Measurements from ENCODE around the gene USP3.
A peak's percentile ranks its signal among the peaks of the same experiment; 100 is the strongest.

USP3 gene

DNA sequence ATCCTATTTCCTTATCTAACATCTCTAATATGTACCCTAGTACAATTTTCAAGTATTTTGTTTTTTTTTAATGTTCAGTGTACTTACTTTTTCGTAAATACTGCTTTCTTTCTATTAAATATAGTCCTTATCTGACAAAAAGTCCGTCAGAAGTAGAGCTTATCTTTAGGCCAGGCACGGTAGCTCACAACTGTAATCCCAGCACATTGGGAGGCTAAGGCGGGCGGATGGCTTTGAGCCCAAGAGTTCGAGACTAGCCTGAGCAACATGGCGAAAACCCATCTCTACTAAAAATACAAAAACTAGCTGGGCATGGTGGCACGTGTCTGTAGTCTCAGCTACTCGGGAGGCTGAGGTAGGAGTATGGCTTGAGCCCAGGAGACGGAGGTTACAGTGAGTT, 41.1 kb downstream of the USP3 start:
- FAIRE-seq = no peak

DNA sequence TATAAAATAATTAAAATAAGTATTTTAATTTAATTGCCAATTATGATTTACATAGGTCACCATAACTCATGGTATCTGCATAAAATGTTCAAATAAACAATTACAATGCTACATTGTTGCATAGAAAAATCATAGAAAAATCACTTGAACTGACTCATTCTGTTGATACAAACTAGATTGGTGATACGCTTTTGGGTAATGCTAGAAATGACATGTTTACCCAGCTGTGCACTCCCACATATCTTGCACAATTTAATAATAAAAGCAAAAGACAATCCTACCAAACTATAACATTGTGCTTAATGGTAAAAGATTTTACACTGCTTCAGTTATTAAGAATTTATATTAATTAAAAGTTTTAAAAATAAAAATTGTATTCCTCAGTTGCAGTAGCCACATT, 47.0 kb downstream of the USP3 start:
- peak; percentile 25 for FAIRE-seq

DNA sequence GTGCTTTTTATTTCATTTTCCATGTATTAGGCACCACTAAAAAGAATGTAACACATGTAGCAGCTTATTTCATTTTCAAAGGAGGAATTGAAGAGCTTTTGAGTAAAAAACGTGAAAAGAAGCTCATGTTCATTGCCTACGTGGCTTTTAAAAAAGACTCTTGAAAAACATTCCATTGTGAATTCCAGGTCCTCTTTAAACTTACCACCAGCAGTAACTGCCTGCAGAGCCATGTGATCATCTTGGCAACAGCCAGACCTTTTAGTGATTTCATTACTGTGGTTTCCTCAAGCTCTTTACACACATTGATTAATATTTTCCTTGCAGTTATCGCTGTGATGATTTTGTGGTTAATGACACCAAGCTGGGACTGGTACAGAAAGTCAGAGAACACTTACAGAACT, 49.0 kb downstream of the USP3 start:
- FAIRE-seq = no peak

DNA sequence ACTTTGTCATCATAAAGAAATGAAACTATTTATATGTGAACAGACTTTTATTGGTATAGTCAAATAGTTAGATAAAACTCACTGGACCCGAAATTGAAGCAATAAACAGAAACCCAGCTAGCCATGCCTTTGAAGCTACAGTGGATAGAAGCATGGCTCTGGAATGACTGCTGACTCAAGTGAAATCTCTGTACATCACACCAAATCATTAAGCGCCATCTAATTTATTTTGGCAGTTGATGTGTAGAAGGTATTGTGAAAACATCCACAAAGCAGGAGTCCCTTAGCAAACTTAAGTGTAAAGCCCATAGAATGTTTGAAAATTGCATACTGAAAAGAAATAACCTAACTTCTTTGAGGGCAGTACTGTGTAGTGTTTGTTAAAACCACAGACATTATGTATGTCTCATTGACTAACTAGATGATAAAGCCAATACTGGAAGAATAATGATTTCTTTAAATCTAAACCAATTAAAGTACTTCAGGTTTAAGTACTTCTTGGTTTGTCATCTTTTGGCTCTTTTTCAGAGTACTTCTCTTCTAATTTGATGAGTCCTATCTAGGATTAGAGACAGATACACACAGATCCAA, 50.0 kb downstream of the USP3 start:
- FAIRE-seq = no peak

DNA sequence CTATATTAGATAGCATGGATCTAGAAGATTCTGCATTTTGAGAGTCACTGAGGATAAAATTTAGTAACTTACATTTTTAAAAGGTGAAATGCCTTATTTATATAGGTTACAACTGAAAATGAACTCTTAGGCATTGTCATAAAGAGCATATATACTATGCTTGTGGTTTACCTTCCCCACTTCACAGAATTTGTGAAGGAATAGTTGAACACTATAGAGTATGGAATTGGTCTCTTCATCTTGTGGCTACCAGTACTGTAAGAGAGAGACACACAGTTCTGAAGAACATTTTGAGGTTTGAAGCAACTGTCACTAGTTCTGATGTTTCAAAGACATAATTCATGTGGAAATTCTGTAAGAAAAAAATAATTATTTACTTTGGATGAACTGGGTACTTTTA, 51.1 kb downstream of the USP3 start:
- FAIRE-seq = no peak

DNA sequence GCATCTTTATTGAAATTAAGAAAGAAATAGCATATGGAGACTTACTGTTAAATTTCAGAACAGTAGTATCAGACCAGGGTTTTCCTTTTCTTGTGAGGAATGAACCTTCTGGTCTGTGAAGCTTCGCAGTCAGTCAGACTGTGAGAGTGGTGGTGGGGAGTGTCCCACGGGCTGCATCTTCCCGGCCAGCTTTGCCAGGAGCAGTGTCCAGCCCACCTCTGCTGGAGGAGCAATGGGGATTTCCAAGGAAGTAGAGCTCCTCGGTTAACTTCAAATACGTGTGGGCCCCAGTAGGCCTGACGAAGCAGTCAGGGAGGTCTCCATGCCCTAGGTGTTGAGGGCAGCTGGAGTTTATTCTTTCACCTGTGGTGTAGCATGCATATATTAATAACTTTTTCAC, 51.9 kb downstream of the USP3 start:
- no peak for FAIRE-seq

GRCh38 chr15:63556736-63557135, 52.3 kb downstream of the USP3 start:
- no peak for FAIRE-seq

DNA sequence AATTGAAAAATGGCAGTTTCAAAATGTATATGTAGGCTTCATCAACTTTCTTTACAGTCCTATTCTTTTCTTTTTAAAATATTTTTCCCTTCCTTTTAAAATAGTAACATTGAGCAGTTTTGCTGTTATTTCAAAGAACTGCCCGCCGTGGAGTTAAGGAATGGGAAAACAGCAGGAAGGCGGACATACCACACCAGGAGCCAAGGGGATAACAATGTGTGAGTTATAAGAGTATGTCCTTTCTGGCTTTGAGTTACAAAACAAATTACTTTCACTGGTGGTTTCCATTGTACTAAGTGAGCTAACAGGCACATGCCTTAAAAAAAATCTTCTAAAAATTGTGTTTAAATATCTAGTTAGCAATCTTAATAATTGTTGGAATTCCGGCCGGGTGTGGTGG, 55.4 kb downstream of the USP3 start:
- FAIRE-seq = no peak

GRCh38 chr15:63560741-63561448, 56.5 kb downstream of the USP3 start:
- no peak for FAIRE-seq

- no peak for FAIRE-seq
These were observed 59.7 kb downstream of the USP3 start for GRCh38 chr15:63564093-63564492.

GRCh38 chr15:63565536-63566186, 61.3 kb downstream of the USP3 start:
- no peak for FAIRE-seq

DNA sequence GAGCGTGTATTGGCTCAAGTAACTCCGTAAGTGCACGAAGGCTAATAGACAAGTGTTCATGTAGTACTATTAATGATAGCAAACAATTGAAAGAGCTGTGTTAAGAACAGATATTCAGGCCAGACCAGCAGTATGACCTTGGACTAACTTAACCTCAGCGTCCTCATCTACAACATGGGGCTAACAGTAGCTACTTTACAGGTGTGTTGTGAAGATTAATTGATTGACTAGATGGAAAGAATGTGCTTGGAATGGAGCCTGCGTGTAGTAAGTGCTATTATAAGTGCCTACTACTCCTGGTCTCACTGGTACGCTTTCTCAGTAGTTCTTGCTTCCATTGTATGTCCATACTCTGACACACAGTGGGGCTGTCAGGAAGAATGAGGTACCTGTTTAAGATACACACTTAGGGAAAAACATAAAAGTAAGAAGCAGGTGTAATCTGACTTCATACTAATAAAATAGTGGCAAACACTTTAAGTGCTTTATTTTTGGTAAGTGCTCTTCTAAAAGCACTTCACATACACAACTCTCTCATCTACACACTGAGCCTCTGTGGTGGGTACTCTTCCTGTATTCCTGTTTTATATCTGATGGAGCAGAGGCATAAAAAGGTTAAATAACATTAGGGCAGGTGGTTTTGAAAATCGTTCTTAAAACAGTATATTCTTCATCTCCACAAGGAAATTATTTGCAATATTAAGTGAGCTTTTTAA, 68.5 kb downstream of the USP3 start:
- no peak for FAIRE-seq

DNA sequence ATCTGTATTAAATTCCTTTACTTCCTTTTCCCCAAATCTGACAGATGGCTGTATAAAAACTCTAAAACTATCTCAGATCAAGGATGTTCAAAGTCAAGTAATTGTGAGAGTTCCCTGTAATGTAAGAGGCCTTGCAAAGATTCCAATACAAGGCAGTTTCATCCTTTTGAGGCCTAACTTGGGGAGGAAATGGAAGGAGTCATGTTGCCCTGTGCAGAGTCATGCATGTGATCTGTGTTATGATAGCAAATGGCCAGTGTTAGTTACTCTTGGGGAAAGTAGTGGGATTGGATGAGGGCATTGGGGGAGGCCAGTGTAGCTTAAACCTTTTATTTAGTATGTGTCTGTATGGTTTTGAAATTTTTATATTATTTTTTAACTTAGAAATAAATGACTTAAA, 69.1 kb downstream of the USP3 start:
- no peak for FAIRE-seq

DNA sequence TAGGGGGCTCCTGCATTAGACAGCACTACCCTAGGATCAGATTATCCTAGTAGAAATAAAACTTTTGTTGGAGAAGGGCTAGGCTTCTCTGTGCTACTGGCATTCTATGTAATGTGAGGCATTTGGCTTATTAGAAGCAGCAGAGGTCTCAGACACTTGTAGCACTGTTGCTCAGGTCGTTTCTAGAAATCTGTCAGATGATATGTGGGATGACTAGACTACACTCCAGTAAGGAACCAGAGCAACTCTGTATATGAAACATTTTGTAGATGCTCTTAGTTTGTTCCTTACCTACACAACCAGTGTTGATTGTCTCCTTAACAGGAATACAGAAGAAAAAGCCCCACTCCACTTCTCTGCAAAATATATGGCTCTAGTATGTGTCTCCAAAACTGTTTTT, 70.9 kb downstream of the USP3 start:
- no peak for FAIRE-seq

DNA sequence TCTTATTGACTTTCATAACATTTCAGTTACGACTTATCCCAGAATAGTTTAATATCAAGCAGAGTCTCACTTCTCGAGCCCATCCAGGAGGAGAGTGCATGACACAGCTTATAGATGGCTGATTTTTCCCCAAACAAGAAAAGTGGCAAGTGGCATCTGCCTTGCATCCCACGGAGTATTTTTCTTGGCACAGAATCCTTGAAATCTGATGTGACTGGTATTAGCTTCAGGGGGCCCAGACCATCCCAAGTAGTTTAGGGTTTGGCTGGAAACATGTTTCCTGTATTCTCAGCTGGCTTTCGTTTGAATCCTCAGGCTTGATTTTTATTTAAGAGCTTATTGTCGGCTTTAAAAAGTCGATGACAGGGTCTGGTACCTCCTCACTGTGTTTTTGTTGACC, 72.0 kb downstream of the USP3 start:
- no peak for FAIRE-seq

DNA sequence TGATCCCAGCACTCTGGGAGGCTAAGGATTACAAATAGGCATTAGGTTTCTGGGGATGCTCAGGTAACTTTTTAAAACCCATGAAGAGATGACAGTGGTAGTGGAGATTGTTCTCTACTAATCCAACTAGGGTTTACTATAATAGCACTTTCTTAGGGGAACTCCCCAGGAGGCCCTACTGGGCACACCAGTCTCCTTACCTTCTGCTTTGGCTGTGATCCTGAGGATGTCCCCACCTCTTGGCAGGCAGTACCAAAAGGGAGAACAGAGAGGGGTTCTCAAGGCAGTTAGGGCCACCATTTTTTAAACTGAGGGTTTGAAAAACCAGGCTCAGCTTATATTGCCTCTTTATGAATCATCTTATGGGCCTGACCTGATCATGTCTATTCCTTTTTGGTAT, 77.8 kb downstream of the USP3 start:
- no peak for FAIRE-seq

DNA sequence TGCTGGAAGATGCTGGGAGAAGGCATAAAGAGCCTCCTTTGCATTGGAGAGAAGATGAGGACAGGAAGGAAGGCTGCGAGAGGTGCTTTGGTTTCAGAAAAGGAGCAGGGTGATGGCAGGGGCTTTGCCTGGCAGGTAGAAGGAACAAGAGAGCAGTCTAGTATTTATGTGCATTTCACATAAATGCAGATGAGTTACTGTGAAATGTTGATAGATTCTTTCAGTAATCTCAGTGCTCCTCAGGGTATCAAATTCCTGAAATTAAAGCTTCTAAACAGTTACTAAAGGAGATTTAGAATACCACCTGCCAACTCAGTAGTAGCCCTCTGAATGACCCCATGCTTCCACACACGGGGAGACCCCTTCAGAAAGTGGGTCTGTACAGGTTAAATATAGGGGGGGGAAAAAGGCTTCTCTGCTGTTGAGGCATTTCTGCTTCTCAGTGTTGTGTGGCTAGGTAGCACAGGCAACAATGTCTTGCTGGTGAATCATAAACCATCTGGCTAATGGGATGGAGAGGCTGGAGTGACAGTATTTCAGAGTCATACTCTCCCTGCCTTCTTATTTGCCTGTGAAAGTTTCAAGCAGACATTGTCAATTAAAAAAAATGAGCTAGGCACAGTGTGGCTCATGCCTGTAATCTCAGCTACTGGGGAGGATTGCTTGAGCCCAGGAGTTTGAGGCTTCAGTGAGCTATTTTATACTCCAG, 78.5 kb downstream of the USP3 start:
- no peak for FAIRE-seq

- no peak for FAIRE-seq
These were observed 82.4 kb downstream of the USP3 start for GRCh38 chr15:63586790-63587189.

GRCh38 chr15:63587527-63587926, 83.1 kb downstream of the USP3 start:
- FAIRE-seq = no peak

DNA sequence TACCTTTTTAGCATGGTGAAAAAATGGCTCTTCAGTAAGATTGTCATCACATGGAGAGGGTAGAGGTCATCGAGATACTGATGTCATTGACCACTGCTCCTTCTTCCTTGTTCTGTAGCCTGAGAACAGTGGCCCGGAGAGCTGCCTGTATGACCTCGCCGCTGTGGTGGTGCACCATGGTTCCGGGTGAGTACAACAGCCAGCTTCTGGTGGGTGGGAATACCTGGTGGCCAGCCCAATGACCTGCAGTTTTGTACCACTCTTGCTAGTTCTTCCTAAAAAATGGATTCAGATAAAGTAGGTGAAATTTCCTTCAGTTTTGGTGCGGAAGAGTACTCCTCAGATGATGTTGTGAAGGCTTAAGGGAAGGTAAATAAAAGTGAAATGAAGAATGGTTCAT, 84.4 kb downstream of the USP3 start:
- FAIRE-seq = no peak

DNA sequence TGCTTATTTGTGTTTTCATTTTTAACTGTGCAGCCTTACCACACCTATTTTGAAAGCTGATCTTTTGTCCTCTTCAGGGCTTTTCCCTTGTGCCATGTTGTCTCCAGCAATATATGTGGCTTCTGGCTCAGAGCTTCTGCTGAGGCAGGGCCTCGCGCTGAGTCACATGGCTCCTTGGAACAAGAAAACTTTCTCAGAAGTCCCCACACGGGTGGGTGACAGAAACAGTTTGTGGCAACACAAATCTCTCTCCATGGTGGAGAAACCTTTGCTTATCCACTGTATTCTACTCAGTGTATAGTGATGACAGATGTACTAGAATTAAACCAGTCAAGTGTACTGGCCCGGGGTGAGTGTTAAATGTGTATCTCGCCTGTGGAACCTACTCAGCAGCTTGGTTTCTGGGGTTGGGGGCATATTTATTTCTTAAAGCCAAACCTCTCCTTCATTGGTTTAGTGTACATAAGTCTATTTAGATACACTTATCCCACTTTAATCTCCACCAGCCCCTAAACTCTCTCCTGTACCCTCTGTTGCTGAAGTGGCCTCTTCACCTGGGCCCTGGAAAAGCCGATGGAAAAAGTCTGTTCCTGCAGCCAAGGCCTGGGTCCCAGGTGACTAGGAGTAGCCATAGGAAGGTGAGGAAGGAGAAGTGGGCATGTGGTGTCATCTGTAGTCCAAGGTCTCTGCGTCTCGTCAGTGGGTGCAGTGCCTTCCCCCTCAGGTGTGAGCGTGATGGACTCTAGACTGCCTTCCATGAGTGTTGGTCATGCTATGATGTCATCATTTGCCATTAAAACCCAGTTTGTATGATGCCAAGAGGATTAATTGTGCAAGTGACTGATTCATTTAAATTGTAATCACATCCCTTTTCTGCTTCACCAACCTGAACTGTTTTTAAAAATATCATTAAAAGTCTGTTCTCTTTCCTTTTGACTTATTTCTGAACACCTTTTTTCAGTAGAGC, 89.6 kb downstream of the USP3 start:
- no peak for FAIRE-seq

- FAIRE-seq = no peak
These were observed 90.7 kb downstream of the USP3 start for GRCh38 chr15:63595065-63595464.
